Adipose tissue (tissue), 3 donors: Measurements from ENCODE around the gene ANLN. TPM values are rescaled to one million over a fixed set of nuclear protein-coding genes. Genes with fewer than 3 reads are reported as not detected.

Experiments
- H3K27ac ChIP-seq: one replicate; pipeline ENCODE4 v1.5.1; 2013; ENCODE audit warnings: low read depth, low read length
- WGBS, 3 donors: extraction: QIAGEN DNeasy Blood & Tissue Kit; methylation state at CpG; one replicate each; pipeline ENCODE4 v1.1.7; 2013; 5-methylcytosine and 5-hydroxymethylcytosine counted together
- polyA plus RNA-seq, 3 donors: library from polyadenylated mRNA; stranded (reverse); fragments of 200-250 nt; gene quantifications; one replicate each; pipeline ENCODE4 v1.2.3, GENCODE V29; 2013
- donor health status: healthy with polysubstance abuse.
- donor health status: Bipolar disorder and iron deficiency.
- donor health status: healthy.

The ANLN gene
- 1 to 10 TPM in 1 of 3 donors, under 1 TPM in 2; 0.10 to 1.2 (median 0.37) TPM for polyA plus RNA-seq

GRCh38 chr7:36389371-36390198, at the start of gene ANLN:
Gene ANLN (plus strand): TSS chr7:36389862. CDS start chr7:36390027, 165 bp downstream.
- WGBS, 3 donors, result 3 to 4% (median 3%) methylated on average over 60 to 68 of the region's 68 CpGs
- no peak within 1 kb of the TSS for H3K27ac ChIP-seq

GRCh38 chr7:36343548-36343947, 46.1 kb upstream of the ANLN start:
- WGBS, 3 donors, result 89 to 90% (median 89%) methylated on average over 1 of the region's 1 CpG
- no peak overlapping the region for H3K27ac ChIP-seq

- 61 to 90% (median 68%) methylated on average over 2 of the region's 2 CpGs for WGBS, 3 donors
- no peak overlapping the region for H3K27ac ChIP-seq
Observed at GRCh38 chr7:36344622-36345021, 45.0 kb upstream of the ANLN start.

GRCh38 chr7:36346260-36346831, 43.3 kb upstream of the ANLN start:
- 75 to 93% (median 79%) methylated on average over 6 of the region's 6 CpGs for WGBS, 3 donors

GRCh38 chr7:36348256-36348655, 41.4 kb upstream of the ANLN start:
- no peak overlapping the region for H3K27ac ChIP-seq

More at GRCh38 chr7:36346260-36346831, 43.3 kb upstream of the ANLN start:
- H3K27ac ChIP-seq, result no peak overlapping the region

- WGBS, 3 donors, result 95 to 98% (median 97%) methylated on average over 3 of the region's 3 CpGs
- H3K27ac ChIP-seq, result no peak overlapping the region
Observed at GRCh38 chr7:36348771-36349170, 40.9 kb upstream of the ANLN start.

- WGBS, 3 donors, result 48 to 93% (median 93%) methylated on average over 2 of the region's 2 CpGs
Observed at GRCh38 chr7:36349626-36350025, 40.0 kb upstream of the ANLN start.

GRCh38 chr7:36355490-36355889, 34.2 kb upstream of the ANLN start:
- 35 to 92% (median 85%) methylated on average over 3 of the region's 3 CpGs for WGBS, 3 donors
- no peak overlapping the region for H3K27ac ChIP-seq

More at GRCh38 chr7:36349626-36350025, 40.0 kb upstream of the ANLN start:
- H3K27ac ChIP-seq, result no peak overlapping the region

- 58 to 94% (median 91%) methylated on average over 3 of the region's 3 CpGs for WGBS, 3 donors
Observed at GRCh38 chr7:36357054-36357453, 32.6 kb upstream of the ANLN start.

GRCh38 chr7:36358589-36358988, 31.1 kb upstream of the ANLN start:
- no peak overlapping the region for H3K27ac ChIP-seq
- whole genome bisulfite sequencing, 3 donors, result 66 to 95% (median 81%) methylated on average over 1 of the region's 1 CpG

More at GRCh38 chr7:36357054-36357453, 32.6 kb upstream of the ANLN start:
- no peak overlapping the region for H3K27ac ChIP-seq

GRCh38 chr7:36360244-36360643, 29.4 kb upstream of the ANLN start:
- no peak overlapping the region for H3K27ac ChIP-seq
- WGBS, 3 donors, result 62 to 69% (median 68%) methylated on average over 4 of the region's 4 CpGs

- 83 to 90% (median 86%) methylated on average over 4 of the region's 4 CpGs for WGBS, 3 donors
- no peak overlapping the region for H3K27ac ChIP-seq
Observed at GRCh38 chr7:36361227-36361626, 28.4 kb upstream of the ANLN start.

GRCh38 chr7:36363515-36363914, 26.1 kb upstream of the ANLN start:
- 91 to 96% (median 92%) methylated on average over 1 of the region's 1 CpG for WGBS, 3 donors
- H3K27ac ChIP-seq, result no peak overlapping the region

- no peak overlapping the region for H3K27ac ChIP-seq
- 25 to 66% (median 64%) methylated on average over 12 of the region's 12 CpGs for WGBS, 3 donors
Observed at GRCh38 chr7:36366005-36366717, 23.5 kb upstream of the ANLN start.

- no peak overlapping the region for H3K27ac ChIP-seq
Observed at GRCh38 chr7:36366718-36367560, 22.7 kb upstream of the ANLN start.

GRCh38 chr7:36367561-36368077, 22.0 kb upstream of the ANLN start:
- WGBS, 3 donors, result 66 to 71% (median 70%) methylated on average over 16 of the region's 16 CpGs
- no peak overlapping the region for H3K27ac ChIP-seq

More at GRCh38 chr7:36366718-36367560, 22.7 kb upstream of the ANLN start:
- 0 to 1% (median 1%) methylated on average over 79 to 96 of the region's 96 CpGs for WGBS, 3 donors

GRCh38 chr7:36368496-36368895, 21.2 kb upstream of the ANLN start:
- WGBS, 3 donors, result 77 to 82% (median 80%) methylated on average over 3 of the region's 3 CpGs
- no peak overlapping the region for H3K27ac ChIP-seq

- 97 to 100% (median 98%) methylated on average over 1 of the region's 1 CpG for WGBS, 3 donors
- no peak overlapping the region for H3K27ac ChIP-seq
Observed at GRCh38 chr7:36369171-36369570, 20.5 kb upstream of the ANLN start.
